Activated CD4-positive, alpha-beta memory T cell treated with anti-CD3 and anti-CD28 coated beads, Interleukin-2, amount 10 ng/mL, durations not matched to agents 7 days and 5 days (primary cell): ENCODE data around the gene LCE6A. TPM values are rescaled to one million over a fixed set of nuclear protein-coding genes. Genes with fewer than 3 reads are reported as not detected.
A peak's percentile ranks its signal among the peaks of the same experiment; 100 is the strongest.

Experiments used
- CTCF ChIA-PET: fragments of 350-600 bp; sonication (Branson Sonifier 250); formaldehyde crosslinking; loops from one replicate; lab custom pipeline; 2021; ENCODE audit warnings: antibody characterized with exemption, inconsistent platforms; lab: Charles Lee
- POLR2A ChIA-PET: fragments of 350-600 bp; sonication (Branson Sonifier 250); formaldehyde crosslinking; loops from one replicate; lab custom pipeline; 2021; ENCODE audit warnings: antibody characterized with exemption; lab: Charles Lee
- DNase-seq: peaks from one replicate; pipeline ENCODE4 v3.0.0-alpha.2; 2020
- H3K27ac Mint-ChIP-seq: one replicate; pipeline ENCODE4 v1.8.0; 2021; ENCODE audit warnings: mild to moderate bottlenecking, mixed read lengths
- H3K27me3 Mint-ChIP-seq: one replicate; pipeline ENCODE4 v1.8.0; 2021; ENCODE audit warnings: mixed read lengths
- H3K36me3 Mint-ChIP-seq: one replicate; pipeline ENCODE4 v1.8.0; 2021; ENCODE audit warnings: low read depth, mixed read lengths
- H3K4me1 Mint-ChIP-seq: one replicate; pipeline ENCODE4 v1.8.0; 2021; ENCODE audit warnings: mixed read lengths
- H3K4me3 Mint-ChIP-seq: one replicate; pipeline ENCODE4 v1.8.0; 2021; ENCODE audit warnings: mild to moderate bottlenecking, mixed read lengths
- H3K9me3 Mint-ChIP-seq: one replicate; pipeline ENCODE4 v1.8.0; 2021; ENCODE audit warnings: mixed read lengths
- total RNA-seq, 2 experiments: library from RNA; stranded (reverse); gene quantifications; one replicate each; pipeline ENCODE4 v1.2.3, GENCODE V29; 2021

The LCE6A gene
- total RNA-seq, 2 experiments from 2014 or later, result not detected

DNA sequence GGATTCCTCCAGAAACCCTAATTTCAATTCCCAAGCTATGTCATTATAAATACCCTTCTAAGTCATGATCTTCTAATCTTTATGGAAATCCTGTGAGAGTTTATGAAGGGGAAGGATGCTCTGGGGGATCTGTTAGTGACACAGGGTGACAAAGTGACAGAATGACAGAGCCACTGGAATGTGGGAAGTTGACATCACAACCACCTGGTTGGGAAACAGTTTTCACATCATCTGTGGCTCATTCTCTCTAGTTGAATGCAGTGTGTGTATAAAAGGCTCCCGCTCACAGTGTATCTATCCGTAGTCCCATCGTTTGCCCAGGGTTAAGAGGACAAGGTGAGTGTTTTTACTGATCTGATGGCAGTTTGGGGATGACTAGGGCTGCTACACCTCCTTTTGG, 17.0 kb downstream of the LCE6A start, which contains the start of gene LCE7A:
LCE7A (plus strand) TSS at position 301 of the 400 bp plus-strand sequence. CDS start 702 bp downstream, outside the sequence.
- H3K9me3 Mint-ChIP-seq, result no peaks in the 10 kb centered on the region
- CTCF ChIA-PET, result interaction anchor here (1.2 kb wide), 1 partner anchor 18 kb away, joined by 3 read pairs; the partner anchor contains the start of gene SMCP
- peaks cover 5% of the 10 kb centered on the region for H3K27me3 Mint-ChIP-seq
- DNase-seq, result no peak
- no peak within 1 kb of the TSS for H3K27ac Mint-ChIP-seq
- H3K4me1 Mint-ChIP-seq, result no peaks in the 10 kb centered on the region
- H3K36me3 Mint-ChIP-seq, result no peaks in the 10 kb centered on the region
- POLR2A ChIA-PET, result no interaction called here
- no peak within 1 kb of the TSS for H3K4me3 Mint-ChIP-seq

- CTCF ChIA-PET, result no interaction called here
- Mint-ChIP-seq H3K27me3 (peaks cover 5% of the 10 kb centered on the region), H3K4me3 (no peak overlapping the region), H3K9me3 (no peaks in the 10 kb centered on the region), H3K27ac (no peak overlapping the region), H3K36me3 (no peaks in the 10 kb centered on the region), H3K4me1 (no peaks in the 10 kb centered on the region)
- POLR2A ChIA-PET, result no interaction called here
- no peak for DNase-seq
These were observed 17.5 kb downstream of the LCE6A start for GRCh38 chr1:152860129-152860528.

DNA sequence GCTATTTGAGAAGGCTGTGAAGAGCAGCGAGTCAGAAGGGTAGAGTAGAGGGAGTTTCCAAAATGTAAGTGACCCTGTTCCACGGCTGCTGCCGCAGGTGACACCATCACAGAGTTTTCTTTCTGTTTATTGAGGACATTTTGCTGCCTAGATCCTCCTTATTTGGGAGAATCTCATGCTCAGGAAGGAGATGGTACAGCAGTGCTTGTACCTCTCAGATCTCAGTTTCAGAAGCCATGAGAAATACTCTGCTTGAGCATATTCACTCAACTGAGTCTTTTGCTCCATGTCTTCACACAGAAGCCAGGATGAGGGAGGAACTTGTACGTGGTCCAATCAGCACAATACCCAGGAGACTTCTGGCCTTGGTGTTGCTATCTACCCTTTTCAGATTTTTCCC, 18.7 kb downstream of the LCE6A start:
- peaks cover 5% of the 10 kb centered on the region for H3K27me3 Mint-ChIP-seq
- POLR2A ChIA-PET, result no interaction called here
- H3K4me1 Mint-ChIP-seq, result no peaks in the 10 kb centered on the region
- H3K27ac Mint-ChIP-seq, result no peak overlapping the region
- H3K36me3 Mint-ChIP-seq, result no peaks in the 10 kb centered on the region
- H3K9me3 Mint-ChIP-seq, result no peaks in the 10 kb centered on the region
- CTCF ChIA-PET, result no interaction called here
- H3K4me3 Mint-ChIP-seq, result no peak overlapping the region
- no peak for DNase-seq

- Mint-ChIP-seq H3K9me3 (no peaks in the 10 kb centered on the region), H3K4me1 (no peaks in the 10 kb centered on the region), H3K4me3 (no peak overlapping the region), H3K27ac (no peak overlapping the region), H3K36me3 (no peaks in the 10 kb centered on the region), H3K27me3 (peaks cover 1% of the 10 kb centered on the region)
- ChIA-PET POLR2A (no interaction called here), CTCF (interaction anchor here (1.7 kb wide), 1 partner anchor 8 kb away, joined by 4 read pairs; no protein-coding TSS in a partner anchor)
- no peak for DNase-seq
These were observed 21.8 kb downstream of the LCE6A start for GRCh38 chr1:152864443-152864842.

DNA sequence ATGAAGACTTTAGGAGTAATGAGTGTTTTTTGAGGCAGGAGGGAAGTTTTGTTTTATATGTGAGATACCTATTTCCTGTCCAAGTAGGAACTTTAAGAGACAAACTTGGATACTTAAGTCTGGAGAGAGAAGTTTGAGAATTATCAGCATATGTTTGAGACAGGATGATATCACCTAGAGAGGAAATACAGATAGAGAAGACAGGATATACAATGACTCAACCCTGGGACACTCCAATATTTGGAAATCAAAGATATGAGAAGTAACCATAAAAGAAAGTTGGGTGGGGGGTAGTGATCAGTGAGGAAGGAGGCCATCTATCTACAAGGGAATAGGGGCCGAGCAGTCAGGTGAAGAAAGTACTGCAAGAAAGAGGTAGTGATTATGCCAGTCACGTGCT, 23.7 kb downstream of the LCE6A start:
- Mint-ChIP-seq H3K4me1 (no peaks in the 10 kb centered on the region), H3K4me3 (no peak overlapping the region), H3K27me3 (peaks cover 4% of the 10 kb centered on the region), H3K27ac (no peak overlapping the region), H3K36me3 (no peaks in the 10 kb centered on the region), H3K9me3 (no peaks in the 10 kb centered on the region)
- ChIA-PET CTCF (interaction anchor here (0.6 kb wide), 1 partner anchor 212 kb away, joined by 3 read pairs; no protein-coding TSS in a partner anchor), POLR2A (no interaction called here)
- DNase-seq, result no peak

DNA sequence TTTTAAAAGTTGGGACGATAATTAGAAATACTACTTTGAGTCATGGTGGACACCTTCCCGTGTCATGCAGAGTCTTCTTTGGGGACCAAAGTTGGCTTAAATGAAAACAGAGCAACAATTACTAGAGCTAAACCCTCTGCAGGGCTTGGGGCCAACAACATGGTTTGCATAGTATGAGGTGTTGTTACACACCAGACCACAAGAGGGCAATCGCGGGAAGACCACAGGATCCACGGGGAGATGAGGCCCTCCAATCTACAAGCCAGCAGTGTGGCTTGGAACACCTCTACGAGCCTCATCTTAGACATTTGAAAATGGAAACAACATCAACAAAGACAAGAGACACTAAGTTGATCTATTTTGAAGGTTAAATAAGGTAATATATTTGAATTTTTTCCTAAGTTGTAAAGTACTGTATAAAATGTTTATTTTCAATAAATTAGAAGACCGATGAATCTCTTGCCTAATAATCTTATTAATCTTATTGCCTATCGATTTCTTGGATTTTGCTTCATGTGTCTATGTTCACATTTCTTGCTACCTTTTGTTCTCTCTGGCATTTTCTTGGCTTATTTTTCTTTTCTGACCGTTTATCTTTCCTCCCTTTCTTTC, 27.3 kb downstream of the LCE6A start:
- Mint-ChIP-seq H3K27me3 (peaks cover 3% of the 10 kb centered on the region), H3K36me3 (no peaks in the 10 kb centered on the region), H3K27ac (no peak overlapping the region), H3K4me1 (no peaks in the 10 kb centered on the region), H3K9me3 (no peaks in the 10 kb centered on the region), H3K4me3 (no peak overlapping the region)
- POLR2A ChIA-PET, result no interaction called here
- peak; percentile 59 for DNase-seq
- CTCF ChIA-PET, result interaction anchor here (0.9 to 1.6 kb wide), 7 partner anchors 9 to 358 kb away, joined by 3 to 5 read pairs (median 3); no protein-coding TSS in a partner anchor

- DNase-seq, result no peak
- Mint-ChIP-seq H3K9me3 (no peaks in the 10 kb centered on the region), H3K27ac (no peak overlapping the region), H3K36me3 (no peaks in the 10 kb centered on the region), H3K4me3 (no peak overlapping the region), H3K27me3 (peaks cover 3% of the 10 kb centered on the region), H3K4me1 (no peaks in the 10 kb centered on the region)
- ChIA-PET CTCF (interaction anchor here (0.9 to 1.6 kb wide), 7 partner anchors 8 to 357 kb away, joined by 3 to 5 read pairs (median 3); no protein-coding TSS in a partner anchor), POLR2A (no interaction called here)
These were observed 28.4 kb downstream of the LCE6A start for GRCh38 chr1:152870831-152871730.

DNA sequence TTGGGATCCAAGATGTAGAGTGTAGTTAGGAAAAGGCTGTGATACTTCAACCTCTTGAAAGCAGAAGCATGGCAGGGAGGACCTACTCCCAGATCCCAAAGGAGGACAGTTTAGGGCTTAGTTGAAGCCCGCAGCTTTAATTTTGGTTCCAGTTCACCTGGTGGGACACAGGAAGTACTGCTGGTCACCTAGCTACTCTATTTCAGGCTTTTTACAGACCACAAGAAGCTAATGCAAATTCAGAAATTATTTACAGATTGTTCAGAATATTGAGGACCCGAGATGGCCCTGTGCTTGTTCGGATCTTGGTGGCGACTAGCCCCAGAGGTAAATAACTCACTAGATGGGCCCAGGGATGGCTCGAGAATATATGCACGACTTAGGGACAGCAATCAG, 29.1 kb downstream of the LCE6A start:
- H3K4me3 Mint-ChIP-seq, result no peak overlapping the region
- H3K27ac Mint-ChIP-seq, result no peak overlapping the region
- H3K9me3 Mint-ChIP-seq, result no peaks in the 10 kb centered on the region
- no peak for DNase-seq
- H3K4me1 Mint-ChIP-seq, result no peaks in the 10 kb centered on the region
- no peaks in the 10 kb centered on the region for H3K36me3 Mint-ChIP-seq
- ChIA-PET CTCF (interaction anchor here (1.4 to 1.6 kb wide), 2 partner anchors 9 to 12 kb away, joined by 4 to 5 read pairs; no protein-coding TSS in a partner anchor), POLR2A (no interaction called here)
- peaks cover 3% of the 10 kb centered on the region for H3K27me3 Mint-ChIP-seq

GRCh38 chr1:152873495-152873894, 30.8 kb downstream of the LCE6A start:
- Mint-ChIP-seq H3K36me3 (no peaks in the 10 kb centered on the region), H3K4me1 (no peaks in the 10 kb centered on the region), H3K4me3 (no peak overlapping the region), H3K27ac (no peak overlapping the region), H3K27me3 (peaks cover 3% of the 10 kb centered on the region), H3K9me3 (no peaks in the 10 kb centered on the region)
- CTCF ChIA-PET, result no interaction called here
- POLR2A ChIA-PET, result no interaction called here
- DNase-seq, result no peak

GRCh38 chr1:152876827-152877226, 34.2 kb downstream of the LCE6A start:
- no peaks in the 10 kb centered on the region for H3K9me3 Mint-ChIP-seq
- CTCF ChIA-PET, result no interaction called here
- H3K27me3 Mint-ChIP-seq, result no peaks in the 10 kb centered on the region
- no peaks in the 10 kb centered on the region for H3K4me1 Mint-ChIP-seq
- H3K36me3 Mint-ChIP-seq, result no peaks in the 10 kb centered on the region
- POLR2A ChIA-PET, result no interaction called here
- no peak overlapping the region for H3K27ac Mint-ChIP-seq
- no peak for DNase-seq
- H3K4me3 Mint-ChIP-seq, result no peak overlapping the region

DNA sequence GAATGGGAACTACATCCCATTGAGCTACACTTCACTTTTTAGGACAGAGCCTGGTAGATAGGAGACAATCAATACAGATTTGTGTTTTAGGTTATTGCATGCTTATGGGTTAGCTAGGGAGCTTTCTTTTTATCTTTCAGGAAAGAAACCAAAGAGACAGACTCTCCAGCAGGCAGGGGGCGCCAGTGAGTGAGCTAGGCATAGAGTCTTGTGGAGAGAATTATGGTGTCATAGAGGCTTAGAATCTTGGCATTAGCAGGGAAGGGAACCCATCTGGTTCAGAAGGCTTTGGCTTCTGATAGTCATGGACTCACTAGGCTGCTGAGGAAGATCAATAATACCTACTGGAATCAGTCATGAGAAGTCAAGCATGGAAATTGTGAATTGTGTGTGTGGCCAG, 35.4 kb downstream of the LCE6A start, which contains the start of gene SMCP:
SMCP (plus strand) TSS at position 281 of the 400 bp plus-strand sequence. CDS start 6,101 bp downstream, outside the sequence.
- CTCF ChIA-PET, result interaction anchor here (1.3 kb wide), 1 partner anchor 19 kb away, joined by 3 read pairs; no protein-coding TSS in a partner anchor
- no peaks in the 10 kb centered on the region for H3K4me1 Mint-ChIP-seq
- no peaks in the 10 kb centered on the region for H3K36me3 Mint-ChIP-seq
- no peak within 1 kb of the TSS for H3K27ac Mint-ChIP-seq
- DNase-seq, result no peak
- H3K4me3 Mint-ChIP-seq, result no peak within 1 kb of the TSS
- POLR2A ChIA-PET, result no interaction called here
- no peaks in the 10 kb centered on the region for H3K27me3 Mint-ChIP-seq
- H3K9me3 Mint-ChIP-seq, result no peaks in the 10 kb centered on the region

GRCh38 chr1:152879559-152880198, 37.0 kb downstream of the LCE6A start:
- no peaks in the 10 kb centered on the region for H3K27me3 Mint-ChIP-seq
- no peak overlapping the region for H3K27ac Mint-ChIP-seq
- POLR2A ChIA-PET, result no interaction called here
- no peak for DNase-seq
- no peak overlapping the region for H3K4me3 Mint-ChIP-seq
- H3K9me3 Mint-ChIP-seq, result no peaks in the 10 kb centered on the region
- CTCF ChIA-PET, result interaction anchor here (0.9 to 1.1 kb wide), 2 partner anchors 9 kb away, joined by 3 read pairs; no protein-coding TSS in a partner anchor
- no peaks in the 10 kb centered on the region for H3K4me1 Mint-ChIP-seq
- H3K36me3 Mint-ChIP-seq, result no peaks in the 10 kb centered on the region
